ENCODE data around the gene SKA3.
"Not testable (repeated sequence)": the region's sequence is repeated elsewhere in the genome, so short reads cannot be mapped to it uniquely, and the experiment has no call there.

Gene SKA3

DNA sequence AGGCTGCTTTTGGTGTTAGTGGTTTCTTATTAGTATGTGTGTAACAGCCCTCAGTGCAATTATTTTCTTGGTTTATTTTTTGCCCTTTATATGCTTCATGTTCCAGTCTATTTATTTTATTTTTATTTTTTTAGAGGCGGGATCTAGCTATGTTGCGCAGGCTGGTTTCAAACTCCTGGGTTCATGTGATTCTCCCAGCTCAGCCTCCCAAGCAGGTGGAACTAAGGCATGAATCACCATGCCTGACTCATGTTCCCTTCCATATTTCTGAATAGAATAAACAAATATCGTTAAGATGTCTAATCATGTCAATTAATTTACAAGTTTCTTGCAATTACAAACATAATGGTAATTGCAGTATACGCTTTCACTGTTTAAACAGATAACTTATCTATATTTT is 11.7 kb downstream of the SKA3 start:
- DNase-seq: no peak

DNA sequence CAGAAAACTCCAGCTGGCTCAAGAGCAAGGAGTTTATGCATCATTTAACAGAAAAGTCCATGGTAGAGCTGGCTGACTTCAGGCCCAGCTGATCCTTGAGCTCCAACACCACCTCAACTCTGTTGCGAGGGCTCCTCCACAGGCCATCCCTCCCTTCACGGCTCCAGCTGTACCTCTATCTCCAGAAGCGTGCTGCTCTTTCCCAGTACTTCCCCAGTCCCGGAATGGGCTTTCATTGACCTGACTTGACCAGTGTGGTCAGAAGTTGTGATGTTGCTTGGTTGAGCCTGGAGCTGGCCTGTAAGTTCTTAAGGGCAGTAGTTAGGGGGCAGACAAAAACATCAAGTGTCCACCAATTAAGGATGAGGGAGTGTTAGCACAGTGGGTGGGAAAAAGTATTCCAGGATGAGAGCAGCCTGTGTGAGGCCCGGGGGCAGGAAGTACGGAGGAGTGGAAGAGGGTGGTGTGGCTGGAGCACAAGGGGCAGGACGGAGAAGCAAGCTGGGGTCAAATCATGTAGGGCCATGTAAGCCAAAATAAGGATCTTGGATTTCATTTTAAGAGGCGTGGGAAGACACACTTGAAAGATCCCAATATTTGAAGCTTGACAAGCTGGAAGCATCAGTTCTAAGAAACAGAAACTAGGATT is 24.0 kb downstream of the SKA3 start:
- no peak for DNase-seq

DNA sequence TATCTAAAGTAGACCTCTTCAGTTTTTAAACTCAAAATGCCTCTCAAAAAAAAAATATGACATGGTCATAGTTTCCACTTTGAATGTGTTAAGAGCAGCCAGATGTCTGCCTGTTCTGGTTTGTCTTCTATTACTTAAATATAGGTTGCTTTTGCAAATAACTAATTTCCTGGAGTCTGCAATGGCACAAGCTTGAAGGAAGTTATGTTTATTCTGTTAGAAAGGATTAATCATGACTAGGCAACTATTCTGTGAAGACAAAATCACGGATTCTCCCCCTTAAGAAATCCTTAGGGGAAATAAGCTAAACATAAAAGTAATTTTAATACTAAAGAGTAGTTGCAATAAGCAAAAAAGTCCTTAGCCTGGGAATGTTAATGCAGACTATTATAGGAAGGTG is 26.3 kb downstream of the SKA3 start:
- no peak for DNase-seq

- DNase-seq: no peak
Observed at GRCh38 chr13:21149568-21149967, 26.8 kb downstream of the SKA3 start.

GRCh38 chr13:21148557-21149258 is 27.6 kb downstream of the SKA3 start:
- no peak for DNase-seq

- DNase-seq: no peak
Observed at GRCh38 chr13:21147827-21148226, 28.5 kb downstream of the SKA3 start.

GRCh38 chr13:21142766-21143165 is 33.6 kb downstream of the SKA3 start:
- DNase-seq: no peak

DNA sequence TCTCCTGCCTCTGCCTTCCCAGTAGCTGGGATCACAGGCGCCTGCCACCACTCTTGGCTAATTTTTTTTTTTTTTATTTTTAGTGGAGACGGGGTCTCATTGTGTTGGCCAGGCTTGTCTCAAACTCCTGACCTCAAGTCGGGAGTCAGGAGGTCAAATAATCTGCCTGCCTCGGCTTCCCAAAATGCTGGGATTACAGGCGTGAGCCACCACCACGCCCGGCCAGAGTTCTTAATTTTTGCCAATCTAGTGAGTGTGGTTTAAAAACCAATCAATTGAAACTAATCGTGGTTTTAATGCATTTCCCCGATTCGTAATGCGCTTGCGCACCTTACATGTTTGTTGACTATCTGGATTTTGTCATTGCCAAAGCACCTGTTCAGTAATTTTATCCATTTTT is 37.0 kb downstream of the SKA3 start:
- no peak for DNase-seq

DNA sequence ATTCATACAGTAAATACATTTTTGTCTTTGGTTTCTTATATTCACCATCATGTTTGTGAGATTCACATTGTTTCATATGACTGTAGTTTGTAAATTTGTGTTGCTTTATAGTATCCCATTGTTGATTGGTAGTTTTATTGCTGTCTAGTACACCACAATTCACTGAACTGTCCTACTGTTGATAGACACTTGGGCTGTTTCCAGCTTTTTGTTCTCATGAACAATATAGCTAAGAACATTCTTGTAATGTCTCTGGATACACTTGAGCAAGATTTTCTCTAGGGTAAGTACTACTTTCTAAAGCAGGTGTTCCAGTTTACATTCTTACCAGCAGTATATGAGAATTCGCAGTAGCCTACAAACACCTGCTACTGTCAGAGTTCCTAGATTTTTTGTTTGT is 37.8 kb downstream of the SKA3 start:
- DNase-seq: no peak

GRCh38 chr13:21137696-21138095 is 38.7 kb downstream of the SKA3 start:
- DNase-seq: no peak

- DNase-seq: not testable (repeated sequence)
Observed at GRCh38 chr13:21135833-21136232, 40.5 kb downstream of the SKA3 start.

GRCh38 chr13:21134475-21134874 is 41.9 kb downstream of the SKA3 start:
- DNase-seq: no peak

- no peak for DNase-seq
Observed at GRCh38 chr13:21133077-21133476, 43.3 kb downstream of the SKA3 start.

- no peak for DNase-seq
Observed at GRCh38 chr13:21130116-21130515, 46.2 kb downstream of the SKA3 start.

GRCh38 chr13:21124852-21125251 is 51.5 kb downstream of the SKA3 start:
- DNase-seq: no peak

- DNase-seq: no peak
Observed at GRCh38 chr13:21123956-21124355, 52.4 kb downstream of the SKA3 start.

DNA sequence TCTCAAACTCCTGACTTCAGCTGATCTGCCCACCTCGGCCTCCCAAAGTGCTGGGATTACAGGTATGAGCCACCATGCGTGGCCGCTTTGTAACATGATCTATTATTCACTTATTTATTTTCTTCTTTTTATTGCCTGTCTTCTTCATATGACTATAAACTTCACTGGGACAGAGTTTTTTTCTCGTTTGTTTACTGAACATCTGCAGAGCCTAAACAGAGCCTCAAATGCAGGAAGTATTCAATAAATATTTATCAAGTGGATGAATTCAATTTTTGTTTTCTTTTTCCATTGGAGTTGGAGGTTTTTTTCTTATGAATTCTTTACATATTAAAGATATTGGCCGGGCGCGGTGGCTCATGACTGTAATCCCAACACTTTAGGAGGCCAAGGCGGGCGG is 54.7 kb downstream of the SKA3 start:
- DNase-seq: no peak

GRCh38 chr13:21120191-21120590 is 56.2 kb downstream of the SKA3 start:
- no peak for DNase-seq

DNA sequence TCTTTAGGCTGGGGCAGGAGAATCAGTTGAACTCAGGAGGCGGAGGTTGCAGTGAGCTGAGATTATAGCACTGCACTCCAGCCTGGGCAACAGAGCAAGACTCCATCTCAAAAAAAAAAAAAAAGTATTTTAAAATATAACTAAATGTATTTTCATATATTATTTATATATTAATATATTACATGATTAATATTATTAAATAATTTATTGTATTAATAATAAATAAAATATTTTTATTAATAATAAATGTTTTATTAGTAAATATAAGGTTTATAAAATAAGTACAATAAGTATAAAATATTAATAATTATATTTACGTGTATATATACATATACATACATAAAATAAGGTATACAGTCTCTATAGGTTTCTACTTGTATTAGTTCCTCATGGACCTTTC is 56.8 kb downstream of the SKA3 start:
- DNase-seq: no peak

DNA sequence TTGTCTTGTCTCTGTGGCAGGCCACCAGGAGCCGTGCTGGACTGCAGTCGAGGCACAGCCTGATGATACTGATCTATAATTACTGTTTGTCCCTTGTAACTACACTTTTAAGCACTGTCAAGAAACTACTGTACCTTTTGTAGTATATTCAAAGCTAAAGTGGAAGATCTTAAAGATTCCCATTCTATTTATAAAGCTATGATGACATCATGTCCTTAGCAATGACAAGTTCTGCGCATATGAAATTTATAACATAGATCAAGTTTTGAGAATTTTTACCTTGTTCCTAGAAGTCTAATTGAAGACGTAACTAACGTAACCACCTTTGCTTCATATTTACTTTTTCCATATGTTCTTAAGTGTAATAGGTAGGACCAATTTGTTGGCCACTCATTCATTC is 58.2 kb downstream of the SKA3 start:
- DNase-seq: no peak

- DNase-seq: no peak
Observed at GRCh38 chr13:21117104-21117809, 59.1 kb downstream of the SKA3 start.

- DNase-seq: no peak
Observed at GRCh38 chr13:21116141-21116540, 60.2 kb downstream of the SKA3 start.

- DNase-seq: no peak
Observed at GRCh38 chr13:21115231-21115630, 61.1 kb downstream of the SKA3 start.

GRCh38 chr13:21111546-21111945 is 64.8 kb downstream of the SKA3 start:
- DNase-seq: no peak
